Body of pancreas (tissue), 4 donors: ENCODE measurements around the gene HERC4.

Source experiments
- POLR2A ChIP-seq, 3 donors: fragments of 450-650 bp; IDR thresholded peaks; one replicate each; pipeline ENCODE4 v1.6.1; 2016; ENCODE audit warnings: antibody characterized with exemption in 3 of 3, mild to moderate bottlenecking in 2 of 3
- TF ChIP-seq, protein P1 (sequence below), 7 experiments: fragments of 450-650 bp in 4 of 7; fragments of 200-600 bp in 3 of 7; sonication (generic) in 3 of 7; IDR thresholded peaks; one replicate each; pipeline ENCODE4 v1.5.1; 2016 to 2019; ENCODE audit warnings: antibody characterized with exemption in 7 of 7

DNA sequence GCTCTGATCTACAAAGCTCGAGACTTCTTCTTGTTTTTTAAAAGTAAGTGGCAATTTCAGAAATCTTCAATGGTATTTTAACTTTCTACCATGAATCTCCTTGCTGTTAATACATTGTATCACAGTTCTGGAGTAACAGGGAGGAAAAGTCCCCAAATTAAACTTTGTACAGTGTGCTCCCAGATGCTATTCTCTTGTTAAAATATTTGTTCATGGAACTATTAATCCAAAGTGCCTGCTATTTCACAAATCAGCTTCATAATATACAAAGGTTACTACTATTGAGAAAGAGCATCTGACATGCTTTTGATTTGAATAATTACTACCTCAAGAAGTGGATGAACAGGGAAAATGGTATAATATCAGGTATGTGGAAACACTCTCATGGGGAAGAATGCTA, 154.0 kb downstream of the HERC4 start:
- TF ChIP-seq, protein P1, sequence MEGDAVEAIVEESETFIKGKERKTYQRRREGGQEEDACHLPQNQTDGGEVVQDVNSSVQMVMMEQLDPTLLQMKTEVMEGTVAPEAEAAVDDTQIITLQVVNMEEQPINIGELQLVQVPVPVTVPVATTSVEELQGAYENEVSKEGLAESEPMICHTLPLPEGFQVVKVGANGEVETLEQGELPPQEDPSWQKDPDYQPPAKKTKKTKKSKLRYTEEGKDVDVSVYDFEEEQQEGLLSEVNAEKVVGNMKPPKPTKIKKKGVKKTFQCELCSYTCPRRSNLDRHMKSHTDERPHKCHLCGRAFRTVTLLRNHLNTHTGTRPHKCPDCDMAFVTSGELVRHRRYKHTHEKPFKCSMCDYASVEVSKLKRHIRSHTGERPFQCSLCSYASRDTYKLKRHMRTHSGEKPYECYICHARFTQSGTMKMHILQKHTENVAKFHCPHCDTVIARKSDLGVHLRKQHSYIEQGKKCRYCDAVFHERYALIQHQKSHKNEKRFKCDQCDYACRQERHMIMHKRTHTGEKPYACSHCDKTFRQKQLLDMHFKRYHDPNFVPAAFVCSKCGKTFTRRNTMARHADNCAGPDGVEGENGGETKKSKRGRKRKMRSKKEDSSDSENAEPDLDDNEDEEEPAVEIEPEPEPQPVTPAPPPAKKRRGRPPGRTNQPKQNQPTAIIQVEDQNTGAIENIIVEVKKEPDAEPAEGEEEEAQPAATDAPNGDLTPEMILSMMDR (IDR thresholded peaks at IDR 0.05) = no peak
- TF ChIP-seq POLR2A (IDR thresholded peaks at IDR 0.05) = no peak
